ENCODE measurements around the gene TNPO2.

TNPO2 gene

GRCh38 chr19:12649941-12650340 is 73.8 kb downstream of the TNPO2 start:
- Histone ChIP-seq H3K9me3 (ENCODE audit: control insufficient read depth, insufficient read depth, low read length) (no peaks in the 10 kb centered on the region), H3K36me3 (ENCODE audit: control insufficient read depth, insufficient read depth, low read length) (no peaks in the 10 kb centered on the region), H3K4me1 (ENCODE audit: control insufficient read depth, insufficient read depth, low read length) (no peaks in the 10 kb centered on the region), H3K27ac (ENCODE audit: low read length) (no peak overlapping the region), H3K4me3 (ENCODE audit: low read length) (no peak overlapping the region), H3K27me3 (ENCODE audit: control insufficient read depth, insufficient read depth, low read length) (no peaks in the 10 kb centered on the region)
- WGBS (ENCODE audit: insufficient coverage, insufficient read length) = no CpG with 5 or more reads among the region's 10 CpGs
- DNase-seq (ENCODE audit: low read depth, low spot score) = no peak
